ENCODE data around the gene DCUN1D3.
"Not testable (repeated sequence)": the region's sequence is repeated elsewhere in the genome, so short reads cannot be mapped to it uniquely, and the experiment has no call there.

DNA sequence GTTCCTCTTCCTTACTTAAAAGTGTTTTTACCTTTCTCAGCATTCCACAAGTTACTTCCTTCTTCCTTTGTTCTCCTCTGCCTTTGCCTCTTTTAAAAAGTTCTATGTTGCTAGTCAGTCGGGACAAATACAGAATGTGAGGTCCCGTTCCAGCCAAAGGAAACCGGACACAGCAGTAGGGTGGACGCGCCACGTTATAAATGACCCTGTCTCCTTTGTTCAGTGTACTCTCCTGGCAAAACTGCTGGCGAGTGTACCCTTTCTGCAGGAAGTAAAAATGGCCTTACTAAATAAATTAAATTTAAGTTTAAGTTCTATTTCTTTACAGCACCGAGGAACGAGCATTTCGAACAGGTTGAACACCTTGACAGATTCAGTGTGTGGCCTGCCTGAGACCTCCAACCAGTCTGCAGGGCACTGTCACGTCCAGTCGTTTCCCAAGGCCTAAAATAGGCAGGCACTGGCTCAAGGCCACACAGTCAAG lies 94.4 kb downstream of the DCUN1D3 start:
- TF ChIP-seq, protein P1, sequence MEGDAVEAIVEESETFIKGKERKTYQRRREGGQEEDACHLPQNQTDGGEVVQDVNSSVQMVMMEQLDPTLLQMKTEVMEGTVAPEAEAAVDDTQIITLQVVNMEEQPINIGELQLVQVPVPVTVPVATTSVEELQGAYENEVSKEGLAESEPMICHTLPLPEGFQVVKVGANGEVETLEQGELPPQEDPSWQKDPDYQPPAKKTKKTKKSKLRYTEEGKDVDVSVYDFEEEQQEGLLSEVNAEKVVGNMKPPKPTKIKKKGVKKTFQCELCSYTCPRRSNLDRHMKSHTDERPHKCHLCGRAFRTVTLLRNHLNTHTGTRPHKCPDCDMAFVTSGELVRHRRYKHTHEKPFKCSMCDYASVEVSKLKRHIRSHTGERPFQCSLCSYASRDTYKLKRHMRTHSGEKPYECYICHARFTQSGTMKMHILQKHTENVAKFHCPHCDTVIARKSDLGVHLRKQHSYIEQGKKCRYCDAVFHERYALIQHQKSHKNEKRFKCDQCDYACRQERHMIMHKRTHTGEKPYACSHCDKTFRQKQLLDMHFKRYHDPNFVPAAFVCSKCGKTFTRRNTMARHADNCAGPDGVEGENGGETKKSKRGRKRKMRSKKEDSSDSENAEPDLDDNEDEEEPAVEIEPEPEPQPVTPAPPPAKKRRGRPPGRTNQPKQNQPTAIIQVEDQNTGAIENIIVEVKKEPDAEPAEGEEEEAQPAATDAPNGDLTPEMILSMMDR (conservative IDR thresholded peaks at IDR 0.05 in 1 of 2, IDR thresholded peaks at IDR 0.05 in 1 of 2; ENCODE audit: low read depth in 1 of 2, low read length in 2 of 2): not testable (repeated sequence)
- not testable (repeated sequence) for TF ChIP-seq EZH2 (IDR thresholded peaks at IDR 0.05; ENCODE audit: low read length, missing control alignments)

Data from fibroblast of lung (primary cell).